NCI-H2227 (cell line): ENCODE measurements around the gene HCRTR2.

Experiments
- DNase-seq: peaks from one replicate; lab custom pipeline; 2025; ENCODE audit not compliant: unreplicated experiment; lab: John Stamatoyannopoulos, UW

HCRTR2 gene

DNA sequence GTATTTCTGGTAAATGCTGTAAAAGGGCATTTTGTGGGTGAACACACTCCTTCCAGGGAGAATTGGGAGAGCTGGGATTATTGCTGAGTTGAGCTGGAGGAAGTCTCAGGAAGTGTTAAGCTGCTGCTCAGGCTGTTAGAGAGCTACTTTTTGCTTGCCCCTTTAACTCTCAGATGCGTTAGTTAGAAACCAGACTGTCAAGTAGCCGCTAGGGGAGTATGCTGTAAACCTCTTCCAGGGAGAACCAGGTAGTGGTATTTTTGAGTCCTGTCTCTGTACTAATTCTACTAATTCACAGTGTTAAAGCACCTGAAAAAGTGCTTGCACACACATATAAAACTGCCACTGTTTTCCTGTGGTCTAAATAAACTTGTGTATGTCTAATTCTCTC is 146.4 kb downstream of the HCRTR2 start:
- DNase-seq, result no peak

DNA sequence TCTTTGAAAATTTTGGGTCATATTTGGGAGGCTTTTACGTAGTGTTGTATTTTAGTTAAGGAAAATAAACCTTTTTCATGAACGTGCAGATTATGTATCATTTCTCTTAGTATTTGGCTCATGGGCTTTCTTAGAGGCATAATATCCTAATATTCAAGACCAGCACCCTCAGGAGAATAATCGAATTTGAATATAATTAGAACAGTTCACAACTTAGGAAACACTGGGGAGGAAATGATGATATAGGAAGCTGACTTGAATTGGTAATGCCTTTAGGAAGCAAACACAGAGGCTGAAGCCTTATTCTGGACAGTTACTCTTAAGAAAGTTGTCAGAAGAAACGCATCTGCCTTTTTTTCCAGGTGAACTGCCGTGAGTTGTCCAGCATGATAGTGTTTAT is 152.9 kb downstream of the HCRTR2 start, which contains the start of gene GFRAL:
TSS of gene GFRAL (plus strand) at position 301 of the 400 bp plus-strand sequence. CDS start at position 387, 86 bp downstream.
- DNase-seq, result no peak
